Activated CD8-positive, alpha-beta memory T cell treated with anti-CD3 and anti-CD28 coated beads, Interleukin-2, amount 50 U/mL, for 48 hours (primary cell): ENCODE results near the gene SLC35E2B.
A peak's percentile ranks its signal among the peaks of the same experiment; 100 is the strongest.
"Not testable (repeated sequence)": the region's sequence is repeated elsewhere in the genome, so short reads cannot be mapped to it uniquely, and the experiment has no call there.

Experiments used
- DNase-seq: peaks from one replicate; pipeline ENCODE4 v3.0.0-alpha.2; 2020

Gene SLC35E2B

DNA sequence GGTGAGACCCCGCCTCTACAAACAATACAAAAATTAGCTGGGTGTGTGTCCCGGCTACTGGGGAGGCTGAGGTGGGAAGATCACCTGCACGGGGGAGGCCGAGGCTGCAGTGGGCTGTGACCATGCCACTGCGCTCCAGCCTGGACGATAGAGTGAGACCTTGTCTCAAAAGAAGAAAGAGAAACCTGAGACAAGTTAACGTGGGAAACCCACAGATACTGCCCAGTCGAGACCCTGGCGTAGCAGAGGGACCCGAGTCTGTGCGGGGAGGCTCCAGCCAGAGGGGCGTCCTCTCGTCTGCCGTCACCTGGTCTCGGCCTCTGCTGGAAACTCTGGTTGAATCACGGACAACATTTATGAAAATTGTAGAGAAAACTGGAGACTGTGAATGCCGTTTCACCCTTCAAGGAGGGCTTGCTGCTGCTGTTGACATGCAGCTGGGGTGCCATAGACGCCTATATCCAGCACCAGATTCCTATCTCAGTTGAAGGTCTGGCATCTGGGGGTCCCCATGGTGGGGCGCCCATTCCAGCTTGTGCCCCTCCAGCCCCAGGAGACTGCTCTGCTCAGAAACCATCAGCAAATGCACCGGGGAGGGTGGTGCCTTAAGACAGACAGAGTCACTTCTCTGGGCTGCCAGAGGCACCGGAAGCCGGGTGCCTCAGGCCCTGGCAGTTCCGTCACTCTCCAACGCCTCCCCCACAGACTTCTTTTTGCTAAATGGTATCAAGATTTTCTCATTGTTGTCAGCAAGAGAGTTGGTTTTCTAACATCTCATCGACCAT, 20.2 kb downstream of the SLC35E2B start:
- no peak for DNase-seq

GRCh38 chr1:1671365-1672119, 21.1 kb downstream of the SLC35E2B start:
- no peak for DNase-seq

DNA sequence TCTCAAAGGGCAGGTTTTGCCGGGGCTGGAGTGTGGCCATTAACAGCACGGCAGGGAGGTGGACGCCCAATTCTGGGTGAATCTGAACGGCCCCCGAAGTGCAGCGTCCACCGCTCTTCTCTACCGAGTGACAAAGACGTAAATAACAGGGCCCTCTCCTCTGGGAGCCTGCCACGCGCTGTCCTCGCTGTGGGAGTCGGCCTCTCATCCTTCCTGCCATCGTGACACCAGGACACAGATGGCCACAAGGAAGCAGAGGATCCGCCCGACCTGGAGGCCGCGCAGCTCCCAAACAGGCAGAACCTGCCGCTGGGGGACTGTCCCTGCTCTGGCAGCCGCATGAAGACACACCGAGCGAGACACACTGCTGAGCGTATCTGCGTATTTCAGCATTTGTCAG, 21.7 kb downstream of the SLC35E2B start:
- no peak for DNase-seq

DNA sequence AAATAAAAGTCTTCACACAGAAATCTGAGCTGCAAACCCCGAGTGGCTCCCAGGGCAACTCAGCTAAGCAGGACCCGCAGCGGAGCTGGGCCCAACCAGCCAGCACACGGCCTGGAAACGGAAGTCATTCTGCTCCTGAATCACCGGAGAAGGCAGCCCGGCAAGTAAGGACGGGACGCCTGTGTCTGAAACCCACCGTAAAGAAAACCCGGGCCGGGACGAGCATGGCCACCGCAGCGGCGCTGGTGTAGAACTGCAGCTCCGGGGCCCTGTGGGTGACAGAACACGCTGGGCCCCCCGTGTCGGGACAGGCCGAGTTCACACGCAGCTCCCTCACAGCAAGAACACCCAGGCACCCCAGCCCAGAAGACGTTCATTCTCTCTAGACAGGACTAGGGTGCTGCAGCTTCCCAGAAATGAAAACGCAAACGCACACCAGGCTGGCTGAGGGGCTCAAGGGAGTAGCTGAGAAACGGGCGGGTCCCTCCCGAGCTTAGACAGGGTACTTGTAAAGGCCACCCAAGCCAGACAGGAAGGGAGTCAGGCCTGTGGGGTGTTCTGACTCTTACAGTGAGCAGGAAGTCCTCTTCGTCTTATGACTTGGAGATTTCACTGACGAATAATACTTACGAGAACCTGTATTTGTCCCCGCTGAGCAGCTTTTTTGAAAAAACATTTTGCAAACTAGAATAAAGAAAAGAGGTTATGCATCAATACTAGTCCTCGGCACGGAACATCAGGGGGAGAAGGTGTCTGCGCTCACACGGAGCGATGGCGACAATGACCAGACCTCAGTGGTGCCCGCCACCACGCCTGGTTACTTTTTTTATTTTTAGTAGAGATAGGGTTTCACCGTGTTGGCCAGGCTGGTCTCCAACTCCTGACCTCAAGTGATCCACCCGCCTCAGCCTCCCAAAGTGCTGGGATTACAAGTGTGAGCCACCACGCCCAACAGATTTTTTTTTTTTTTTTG, 22.8 kb downstream of the SLC35E2B start:
- DNase-seq: no peak

GRCh38 chr1:1666526-1666925, 26.1 kb downstream of the SLC35E2B start:
- no peak for DNase-seq

DNA sequence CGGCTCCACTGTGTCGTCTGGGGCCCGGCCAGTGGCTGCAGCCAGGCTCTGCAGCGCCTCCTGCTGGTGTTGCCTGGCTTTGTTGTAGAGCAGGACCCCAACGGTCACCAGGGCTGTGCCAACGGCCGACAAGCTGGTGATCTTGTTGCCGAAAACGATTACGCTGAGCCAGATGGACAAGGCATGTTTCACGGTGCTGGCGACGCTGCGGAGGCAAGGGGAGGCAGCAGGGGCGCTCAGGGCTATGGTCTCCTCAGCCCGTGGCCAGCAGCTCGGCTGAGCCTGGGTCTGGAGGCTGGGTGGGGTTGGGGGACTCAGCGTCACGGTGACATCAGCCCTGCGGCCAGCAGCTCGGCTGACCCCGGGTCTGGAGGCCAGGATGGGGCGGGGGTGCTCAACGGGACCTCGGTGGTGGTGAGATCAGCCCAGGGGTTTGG, 26.8 kb downstream of the SLC35E2B start:
- peak; percentile 82 for DNase-seq

DNA sequence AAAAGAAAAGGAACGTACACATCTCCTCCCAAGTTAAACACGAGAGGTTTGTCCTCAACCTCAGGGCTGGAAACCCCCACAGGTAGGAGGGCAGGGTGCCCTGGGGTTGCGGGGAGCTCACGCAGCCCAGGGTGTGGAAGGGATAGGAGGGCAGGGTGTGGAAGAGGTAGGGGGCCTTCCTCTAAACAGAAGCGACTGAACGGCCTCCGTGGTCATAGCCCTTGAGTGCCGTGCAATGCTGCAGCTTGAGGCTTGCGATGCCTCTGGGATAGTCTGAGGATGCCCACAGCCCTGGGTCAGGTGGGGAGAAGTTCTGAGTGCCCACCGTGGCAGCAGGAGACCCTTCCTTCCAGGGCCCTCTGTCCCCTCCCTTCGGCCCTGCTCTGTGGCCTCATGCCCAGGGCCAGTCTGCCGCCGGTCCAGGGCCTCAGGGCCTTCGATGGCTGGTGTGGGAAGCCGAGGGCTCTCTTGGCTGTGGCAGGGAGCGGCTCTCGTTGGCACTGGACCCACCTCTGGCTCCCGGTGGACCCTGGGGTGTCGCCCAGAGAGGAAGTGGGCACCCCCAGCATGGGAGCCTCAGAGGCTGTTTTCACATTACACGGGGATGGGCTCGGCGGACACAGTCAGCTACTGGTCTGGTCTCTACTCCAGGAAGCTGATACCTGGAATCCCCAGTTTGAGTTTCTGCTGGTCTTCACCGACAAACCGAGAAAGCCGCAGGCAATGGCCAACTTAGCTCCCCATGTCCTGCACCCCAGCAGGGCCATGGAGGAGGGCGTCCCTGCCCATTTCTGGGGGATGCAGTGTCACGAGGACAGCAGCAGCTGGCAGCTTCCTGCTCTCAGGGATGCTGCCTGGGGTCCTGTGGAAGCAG, 27.4 kb downstream of the SLC35E2B start:
- DNase-seq: no peak

DNA sequence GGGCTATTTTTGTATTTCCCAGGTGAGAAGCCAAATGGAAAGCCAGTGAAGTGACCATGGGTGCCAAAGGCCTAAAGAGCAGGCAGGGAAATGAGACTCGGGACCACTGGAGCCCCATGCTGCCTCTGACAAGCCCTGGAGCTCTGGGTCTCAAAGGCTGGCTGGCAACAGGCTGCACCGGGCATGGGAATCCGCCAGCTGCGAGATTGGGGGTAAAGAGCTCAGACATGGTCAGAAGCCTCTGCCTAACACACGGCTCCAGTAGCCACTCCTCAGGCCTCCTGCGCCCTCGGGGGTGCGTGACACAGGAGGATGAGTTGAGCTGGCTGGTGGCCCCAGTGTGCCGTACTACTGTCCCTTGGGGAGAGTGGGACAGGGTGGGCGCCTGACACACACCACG, 28.3 kb downstream of the SLC35E2B start:
- DNase-seq: not testable (repeated sequence)

- DNase-seq: not testable (repeated sequence)
These were observed 29.6 kb downstream of the SLC35E2B start for GRCh38 chr1:1662830-1663560.

GRCh38 chr1:1662392-1662791, 30.2 kb downstream of the SLC35E2B start:
- DNase-seq: not testable (repeated sequence)

DNA sequence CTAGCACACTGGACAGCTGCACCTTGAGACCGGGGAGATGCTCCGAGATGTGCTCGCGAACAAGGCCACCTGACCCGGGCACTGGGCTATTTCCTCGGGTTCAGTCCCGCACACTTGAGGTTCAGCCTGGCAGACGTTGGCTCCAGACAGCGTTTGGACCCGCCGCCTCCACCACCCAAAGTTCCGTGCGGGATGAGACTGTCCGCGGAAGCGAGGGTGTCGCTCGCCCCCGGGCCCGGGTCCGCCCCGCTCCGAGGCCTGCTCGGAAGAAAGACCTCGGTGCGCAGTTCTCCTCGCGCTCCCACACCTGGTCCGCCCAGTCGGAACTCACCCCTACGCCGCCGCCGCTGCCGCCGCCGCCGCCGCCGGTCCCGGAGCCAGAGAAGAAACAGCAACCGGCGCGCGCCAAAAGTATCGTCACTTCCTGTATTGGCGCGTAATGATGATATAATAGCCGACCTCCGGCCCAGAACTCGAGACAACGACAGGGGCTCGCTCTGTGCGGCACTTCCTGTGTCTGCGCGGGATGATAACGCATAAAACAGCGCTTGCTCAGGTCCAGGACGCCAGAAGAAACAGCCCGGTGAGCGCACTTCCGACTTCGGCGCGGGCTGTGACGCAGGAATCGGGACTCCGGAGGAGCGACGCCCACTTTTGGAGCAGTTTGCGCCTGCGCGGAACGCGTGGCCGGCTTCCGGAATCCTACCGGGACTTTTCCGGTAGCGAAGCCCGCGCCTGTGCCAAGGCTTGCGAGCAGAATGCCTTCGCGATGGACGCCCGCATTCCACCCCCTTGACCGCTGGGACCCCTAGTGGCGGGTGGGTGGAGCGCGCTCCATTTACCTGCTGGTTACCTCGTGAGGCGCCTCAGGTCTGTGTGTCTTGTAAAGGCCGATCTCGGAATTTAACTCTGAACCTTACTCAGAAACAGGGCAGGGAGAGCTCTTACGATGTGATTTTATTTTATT, 33.7 kb downstream of the SLC35E2B start, which contains the start of gene CDK11B:
Gene CDK11B (minus strand): TSS at position 422 of the 967 bp plus-strand sequence. CDS start 1,519 bp downstream, outside the sequence.
- peak; percentile 99 for DNase-seq

DNA sequence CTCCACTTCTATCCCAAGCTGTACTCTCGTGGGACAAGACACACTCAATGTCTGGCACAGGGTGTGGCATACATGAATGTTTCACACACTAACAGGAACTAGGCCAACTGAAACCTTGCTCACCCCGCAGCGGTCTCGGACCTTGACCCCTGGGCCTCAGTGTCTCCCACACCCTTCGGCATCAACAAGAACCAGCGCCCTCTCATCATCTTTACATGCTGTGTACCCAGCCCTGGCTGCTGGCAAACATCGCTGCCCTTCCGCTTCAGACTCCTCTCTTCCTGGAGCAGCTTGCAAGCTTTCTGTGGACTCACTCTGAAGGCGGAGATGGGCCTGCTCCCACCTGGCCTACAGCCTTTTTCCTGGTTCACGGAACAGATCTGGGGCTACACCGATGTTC, 44.3 kb downstream of the SLC35E2B start:
- DNase-seq: peak; percentile 47

DNA sequence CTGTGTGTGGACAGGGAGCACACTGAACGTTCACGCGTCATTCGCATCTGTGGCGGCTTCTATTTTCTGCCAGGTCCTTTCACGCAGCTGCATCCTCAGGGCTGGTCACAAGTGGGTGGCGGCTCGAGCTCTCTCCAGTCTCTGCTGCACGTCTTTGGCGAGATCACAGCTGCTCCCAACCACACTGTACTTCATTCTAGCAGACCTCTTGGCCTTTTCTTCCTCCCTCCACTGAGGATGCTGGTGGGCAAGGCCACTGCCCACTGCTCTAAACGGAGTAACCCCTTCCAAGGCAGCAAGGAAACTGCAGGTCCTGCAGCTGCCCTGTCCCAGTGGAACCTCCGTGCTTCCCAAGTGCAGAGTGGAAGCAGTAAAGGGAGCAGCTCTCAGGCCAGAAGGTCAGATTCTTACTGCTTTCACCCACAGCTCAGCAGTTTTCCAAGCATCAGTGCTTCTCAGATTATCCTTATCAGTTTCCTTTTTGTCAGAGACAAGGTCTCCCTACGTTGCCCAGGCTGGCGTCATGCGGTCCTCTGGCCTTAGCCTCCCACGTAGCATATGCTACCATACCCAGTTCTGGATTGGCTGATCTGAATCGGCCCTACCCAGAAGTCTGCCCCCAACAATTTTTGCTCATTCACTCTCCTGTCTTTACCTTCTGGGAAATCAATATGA, 44.9 kb downstream of the SLC35E2B start:
- DNase-seq: not testable (repeated sequence)

GRCh38 chr1:1646326-1646725, 46.3 kb downstream of the SLC35E2B start:
- not testable (repeated sequence) for DNase-seq

GRCh38 chr1:1640711-1641461, 51.7 kb downstream of the SLC35E2B start:
- DNase-seq: not testable (repeated sequence)

DNA sequence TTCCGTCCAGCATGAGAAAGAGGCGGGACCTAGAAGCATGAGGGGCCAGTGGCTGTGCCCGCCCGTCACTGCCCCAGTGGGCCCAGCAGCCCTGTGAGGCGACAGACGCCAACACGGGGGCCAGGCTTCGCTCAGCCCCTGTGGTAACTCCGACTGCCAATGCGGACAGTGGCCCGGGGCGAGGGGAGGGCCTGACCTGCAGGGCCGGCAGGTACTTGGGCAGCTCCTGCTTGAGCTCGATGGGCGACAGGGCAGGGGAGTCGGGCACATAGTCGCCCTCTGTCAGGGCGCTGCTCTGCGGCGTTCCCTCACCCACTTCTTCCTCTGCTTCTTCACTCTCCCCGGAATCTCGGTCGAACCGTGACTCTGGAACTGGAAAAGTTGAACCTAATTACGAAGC, 52.5 kb downstream of the SLC35E2B start:
- DNase-seq: not testable (repeated sequence)

DNA sequence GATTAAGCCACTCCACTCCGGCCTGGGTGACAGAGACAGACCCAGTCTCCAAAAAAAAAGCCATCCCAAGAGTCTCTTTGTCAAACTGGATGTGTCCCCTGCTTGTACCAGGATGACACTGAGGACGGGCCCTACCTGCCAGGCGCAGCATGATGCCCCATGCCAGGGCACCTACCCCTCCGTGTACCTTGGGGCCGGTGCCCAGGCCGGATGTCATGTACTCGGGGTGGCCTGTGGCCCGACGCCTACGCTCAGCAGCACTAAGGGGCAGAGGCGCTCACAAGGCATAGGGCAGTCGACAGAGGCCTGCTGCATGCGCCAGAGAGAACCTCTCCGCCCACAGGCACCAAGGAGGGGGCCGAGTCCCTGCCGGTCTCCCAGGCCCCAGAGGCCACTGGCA, 53.2 kb downstream of the SLC35E2B start:
- not testable (repeated sequence) for DNase-seq

DNA sequence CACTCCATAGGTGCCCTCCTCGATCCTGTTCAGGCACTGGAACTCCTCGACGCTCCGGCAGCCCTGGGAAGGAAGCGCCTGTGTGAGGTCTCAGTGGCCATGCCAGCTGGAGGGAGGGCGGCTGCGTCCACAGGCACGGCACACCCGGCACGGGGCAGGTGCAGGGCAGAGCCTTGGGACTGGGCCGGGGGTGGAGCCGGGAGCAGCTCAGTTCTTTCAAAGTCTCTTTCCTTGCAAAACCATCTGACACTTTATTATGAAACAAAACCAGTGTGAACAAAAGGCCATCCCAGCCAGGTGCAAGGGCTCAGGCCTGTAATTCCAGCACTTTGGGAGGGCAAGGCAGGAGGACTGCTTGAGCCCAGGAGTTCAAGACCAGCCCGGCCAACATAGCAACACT, 54.1 kb downstream of the SLC35E2B start:
- DNase-seq: not testable (repeated sequence)
